GM06990 (cell line): ENCODE measurements around the gene CCDC85A.
"Not testable (repeated sequence)": the region's sequence is repeated elsewhere in the genome, so short reads cannot be mapped to it uniquely, and the experiment has no call there.

ENCODE experiments used
- DNase-seq: peaks from one replicate; pipeline ENCODE4 v3.0.0-alpha.2; 2011; ENCODE audit not compliant: insufficient read length; ENCODE audit errors: extremely low read depth
- H3K27me3 ChIP-seq: replicated peaks from 2 replicates; pipeline ENCODE4 v1.6.0; 2011; ENCODE audit warnings: low read length; ENCODE audit not compliant: control insufficient read depth, insufficient read depth
- H3K36me3 ChIP-seq: 2 replicates; pipeline ENCODE4 v1.5.1; 2011; ENCODE audit warnings: low read length; ENCODE audit not compliant: control insufficient read depth, insufficient read depth
- H3K4me3 ChIP-seq: replicated peaks from 2 replicates; pipeline ENCODE4 v1.5.1; 2011; ENCODE audit warnings: low read depth, mild to moderate bottlenecking, control low read depth, low read length
- CTCF ChIP-seq: IDR thresholded peaks from 2 replicates; pipeline ENCODE4 v1.5.1; 2011; ENCODE audit warnings: low read length, control low read depth, mild to moderate bottlenecking, inconsistent platforms; ENCODE audit not compliant: insufficient read depth, poor library complexity, severe bottlenecking

CCDC85A gene

GRCh38 chr2:56155188-56155587 is 28.6 kb upstream of the CCDC85A start:
- Histone ChIP-seq H3K36me3 (no peaks in the 10 kb centered on the region), H3K4me3 (no peak overlapping the region), H3K27me3 (no peaks in the 10 kb centered on the region)
- no peak for DNase-seq
- no peak for TF ChIP-seq CTCF

GRCh38 chr2:56159875-56160274 is 23.9 kb upstream of the CCDC85A start:
- DNase-seq, H3K4me3 ChIP-seq, H3K36me3 ChIP-seq, H3K27me3 ChIP-seq: not testable (repeated sequence)

GRCh38 chr2:56167616-56168562 is 15.9 kb upstream of the CCDC85A start:
- no peaks in the 10 kb centered on the region for H3K27me3 ChIP-seq
- no peaks in the 10 kb centered on the region for H3K36me3 ChIP-seq
- DNase-seq, result no peak
- TF ChIP-seq CTCF, result no peak
- H3K4me3 ChIP-seq, result no peak overlapping the region

- no peak for TF ChIP-seq CTCF
- no peaks in the 10 kb centered on the region for H3K36me3 ChIP-seq
- no peak for DNase-seq
- H3K4me3 ChIP-seq, result no peak overlapping the region
- no peaks in the 10 kb centered on the region for H3K27me3 ChIP-seq
These were observed 14.3 kb upstream of the CCDC85A start for GRCh38 chr2:56169521-56169920.

- DNase-seq, result no peak
- no peak overlapping the region for H3K4me3 ChIP-seq
- no peak for TF ChIP-seq CTCF
- no peaks in the 10 kb centered on the region for H3K27me3 ChIP-seq
- no peaks in the 10 kb centered on the region for H3K36me3 ChIP-seq
These were observed 13.3 kb upstream of the CCDC85A start for GRCh38 chr2:56170504-56170903.

GRCh38 chr2:56170988-56171387 is 12.8 kb upstream of the CCDC85A start:
- Histone ChIP-seq H3K36me3 (no peaks in the 10 kb centered on the region), H3K27me3 (no peaks in the 10 kb centered on the region), H3K4me3 (no peak overlapping the region)
- TF ChIP-seq CTCF, result no peak
- no peak for DNase-seq
